ENCODE data around the gene HSPG2. TPM values are rescaled to one million over a fixed set of nuclear protein-coding genes. Genes with fewer than 3 reads are reported as not detected.

HSPG2 gene
- total RNA-seq, 1 donor from 2014 or later, result 1,732 TPM

GRCh38 chr1:21881250-21881649 is 55.9 kb downstream of the HSPG2 start:
- H3K4me3 Mint-ChIP-seq (ENCODE audit: unreplicated experiment), result no peak overlapping the region
- H3K27ac Mint-ChIP-seq (ENCODE audit: unreplicated experiment), result no peak overlapping the region
- no peaks in the 10 kb centered on the region for H3K9me3 Mint-ChIP-seq (ENCODE audit: unreplicated experiment)
- peaks cover 19% of the 10 kb centered on the region for H3K27me3 Mint-ChIP-seq (ENCODE audit: unreplicated experiment)
- H3K4me1 Mint-ChIP-seq (ENCODE audit: unreplicated experiment), result no peaks in the 10 kb centered on the region
- H3K36me3 Mint-ChIP-seq (ENCODE audit: low read depth, unreplicated experiment), result peaks cover 42% of the 10 kb centered on the region
- no peak for DNase-seq (ENCODE audit: low spot score)
- TF ChIP-seq CTCF (IDR thresholded peaks at IDR 0.05; ENCODE audit: unreplicated experiment), result no peak

- no peak for TF ChIP-seq CTCF (IDR thresholded peaks at IDR 0.05; ENCODE audit: unreplicated experiment)
- Mint-ChIP-seq H3K27me3 (ENCODE audit: unreplicated experiment) (peaks cover 16% of the 10 kb centered on the region), H3K36me3 (ENCODE audit: low read depth, unreplicated experiment) (peaks cover 35% of the 10 kb centered on the region), H3K4me3 (ENCODE audit: unreplicated experiment) (no peak overlapping the region), H3K9me3 (ENCODE audit: unreplicated experiment) (no peaks in the 10 kb centered on the region), H3K4me1 (ENCODE audit: unreplicated experiment) (no peaks in the 10 kb centered on the region), H3K27ac (ENCODE audit: unreplicated experiment) (no peak overlapping the region)
- no peak for DNase-seq (ENCODE audit: low spot score)
Measured at GRCh38 chr1:21880619-21880970, 56.5 kb downstream of the HSPG2 start.

- Mint-ChIP-seq H3K4me3 (ENCODE audit: unreplicated experiment) (no peak overlapping the region), H3K36me3 (ENCODE audit: low read depth, unreplicated experiment) (peaks cover 31% of the 10 kb centered on the region), H3K9me3 (ENCODE audit: unreplicated experiment) (no peaks in the 10 kb centered on the region), H3K27ac (ENCODE audit: unreplicated experiment) (no peak overlapping the region), H3K27me3 (ENCODE audit: unreplicated experiment) (peaks cover 14% of the 10 kb centered on the region), H3K4me1 (ENCODE audit: unreplicated experiment) (no peaks in the 10 kb centered on the region)
- no peak for DNase-seq (ENCODE audit: low spot score)
- no peak for TF ChIP-seq CTCF (IDR thresholded peaks at IDR 0.05; ENCODE audit: unreplicated experiment)
Measured at GRCh38 chr1:21879928-21880618, 57.0 kb downstream of the HSPG2 start.

- Mint-ChIP-seq H3K36me3 (ENCODE audit: low read depth, unreplicated experiment) (peaks cover 28% of the 10 kb centered on the region), H3K4me3 (ENCODE audit: unreplicated experiment) (peak overlapping the region; percentile 25), H3K9me3 (ENCODE audit: unreplicated experiment) (no peaks in the 10 kb centered on the region), H3K4me1 (ENCODE audit: unreplicated experiment) (no peaks in the 10 kb centered on the region), H3K27me3 (ENCODE audit: unreplicated experiment) (peaks cover 15% of the 10 kb centered on the region), H3K27ac (ENCODE audit: unreplicated experiment) (no peak overlapping the region)
- TF ChIP-seq CTCF (IDR thresholded peaks at IDR 0.05; ENCODE audit: unreplicated experiment), result no peak
- no peak for DNase-seq (ENCODE audit: low spot score)
Measured at GRCh38 chr1:21878840-21879478, 58.2 kb downstream of the HSPG2 start.
